Upper lobe of left lung (tissue), 4 donors: ENCODE results near the gene TMED8.

ENCODE experiments used
- EP300 ChIP-seq, 4 donors: sonication (generic); formaldehyde crosslinking; IDR thresholded peaks; one replicate each; pipeline ENCODE4 v1.5.1; 2017; ENCODE audit warnings: antibody characterized with exemption in 4 of 4, control low read depth in 2 of 4
- POLR2A ChIP-seq, 4 donors: fragments of 450-650 bp; IDR thresholded peaks; one replicate each; pipeline ENCODE4 v1.5.1; 2016 to 2017; ENCODE audit warnings: antibody characterized with exemption in 4 of 4, mild to moderate bottlenecking in 2 of 4
- POLR2AphosphoS5 ChIP-seq, 2 donors: sonication (generic); formaldehyde crosslinking; IDR thresholded peaks; one replicate each; pipeline ENCODE4 v1.5.1; 2017; ENCODE audit warnings: antibody characterized with exemption in 2 of 2
- TF ChIP-seq, protein P1 (sequence below), 6 experiments: fragments of 450-650 bp in 4 of 6; fragments of 200-600 bp in 2 of 6; sonication (generic) in 2 of 6; IDR thresholded peaks; one replicate each; pipeline ENCODE4 v1.5.1; 2016 to 2019; ENCODE audit warnings: antibody characterized with exemption in 6 of 6

DNA sequence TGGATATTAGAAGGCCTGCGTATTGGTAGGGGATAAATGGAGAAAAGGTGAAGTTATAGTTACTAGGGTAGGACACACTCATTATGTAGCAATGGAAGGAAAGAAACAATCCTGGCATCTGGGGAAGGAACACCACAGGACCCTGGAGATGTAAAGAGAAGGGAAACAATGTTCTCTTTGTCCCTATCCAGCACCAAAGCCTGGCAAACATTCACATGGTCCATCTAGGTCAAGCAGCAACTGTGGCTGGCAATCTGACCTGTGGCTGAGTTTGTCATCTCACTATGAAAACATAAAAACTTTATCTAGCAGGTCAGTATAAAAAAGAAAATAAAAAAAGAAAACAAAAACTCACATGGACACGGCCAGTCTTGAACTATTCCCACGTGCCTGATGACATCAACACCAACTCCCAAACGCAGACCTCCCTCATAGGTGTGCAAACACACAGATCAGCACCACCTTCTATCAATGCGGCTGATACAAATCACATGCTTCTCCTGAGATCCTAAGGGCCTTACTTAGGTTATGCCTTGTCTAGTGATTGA is 58.8 kb downstream of the TMED8 start:
- TF ChIP-seq, protein P1, sequence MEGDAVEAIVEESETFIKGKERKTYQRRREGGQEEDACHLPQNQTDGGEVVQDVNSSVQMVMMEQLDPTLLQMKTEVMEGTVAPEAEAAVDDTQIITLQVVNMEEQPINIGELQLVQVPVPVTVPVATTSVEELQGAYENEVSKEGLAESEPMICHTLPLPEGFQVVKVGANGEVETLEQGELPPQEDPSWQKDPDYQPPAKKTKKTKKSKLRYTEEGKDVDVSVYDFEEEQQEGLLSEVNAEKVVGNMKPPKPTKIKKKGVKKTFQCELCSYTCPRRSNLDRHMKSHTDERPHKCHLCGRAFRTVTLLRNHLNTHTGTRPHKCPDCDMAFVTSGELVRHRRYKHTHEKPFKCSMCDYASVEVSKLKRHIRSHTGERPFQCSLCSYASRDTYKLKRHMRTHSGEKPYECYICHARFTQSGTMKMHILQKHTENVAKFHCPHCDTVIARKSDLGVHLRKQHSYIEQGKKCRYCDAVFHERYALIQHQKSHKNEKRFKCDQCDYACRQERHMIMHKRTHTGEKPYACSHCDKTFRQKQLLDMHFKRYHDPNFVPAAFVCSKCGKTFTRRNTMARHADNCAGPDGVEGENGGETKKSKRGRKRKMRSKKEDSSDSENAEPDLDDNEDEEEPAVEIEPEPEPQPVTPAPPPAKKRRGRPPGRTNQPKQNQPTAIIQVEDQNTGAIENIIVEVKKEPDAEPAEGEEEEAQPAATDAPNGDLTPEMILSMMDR (IDR thresholded peaks at IDR 0.05), result no peak
- TF ChIP-seq POLR2A (IDR thresholded peaks at IDR 0.05) (no peak), POLR2AphosphoS5 (IDR thresholded peaks at IDR 0.05) (no peak), EP300 (IDR thresholded peaks at IDR 0.05) (no peak)
